ENCODE results near the gene PPP1R12C. TPM values are rescaled to one million over a fixed set of nuclear protein-coding genes. Genes with fewer than 3 reads are reported as not detected.

PPP1R12C gene
- total RNA-seq, 1 experiment from 2014 or later, result 158 TPM

- H3K4me3 ChIP-seq (ENCODE audit: low read depth in 2 of 2, low read length in 2 of 2), result no peak overlapping the region
These were observed 28.0 kb downstream of the PPP1R12C start for GRCh38 chr19:55089342-55089944.

More at GRCh38 chr19:55089342-55089944, 28.0 kb downstream of the PPP1R12C start:
- Histone ChIP-seq H3K36me3 (ENCODE audit: control insufficient read depth, insufficient read depth, low read length) (peaks cover 2% of the 10 kb centered on the region; the same call in 1 of the 2 replicates), H3K9me3 (ENCODE audit: control insufficient read depth, insufficient read depth, low read depth, low read length) (no peaks in the 10 kb centered on the region), H3K27ac (ENCODE audit: low read length) (no peak overlapping the region), H3K27me3 (ENCODE audit: control insufficient read depth, insufficient read depth, low read length) (no peaks in the 10 kb centered on the region), H3K4me1 (ENCODE audit: control insufficient read depth, insufficient read depth, low read length) (peaks cover 17% of the 10 kb centered on the region)
- ChIA-PET CTCF (interaction anchor here (0.5 kb wide), 2 partner anchors 45 to 72 kb away, joined by 3 to 4 read pairs; no protein-coding TSS in a partner anchor), POLR2A (no interaction called here)
- no peak for TF ChIP-seq CTCF (IDR thresholded peaks at IDR 0.05)
- TF ChIP-seq TCF7L2 (IDR thresholded peaks at IDR 0.05; ENCODE audit: low read depth, low read length), result no peak
- no peak for TF ChIP-seq SIN3A (IDR thresholded peaks at IDR 0.05; ENCODE audit: borderline replicate concordance, insufficient read depth, low read depth, low read length)
- TF ChIP-seq REST (IDR thresholded peaks at IDR 0.05; ENCODE audit: insufficient read depth in 1 of 2, low read depth in 2 of 2, low read length in 1 of 2), result no peak
- TF ChIP-seq POLR2AphosphoS5 (IDR thresholded peaks at IDR 0.05; ENCODE audit: low read depth, low read length), result no peak
- BruUV-seq (replicated peaks), result no TSS peak
- in situ Hi-C loops (cut with HindIII; ENCODE audit: low pct_unique_long_range_greater_than_20kb, low sequenced_read_pairs), result no loop called here
- DNase-seq (ENCODE audit: low read depth, low spot score) (no peak), ATAC-seq (no peak; the same call in 1 of the 2 replicates)
- intact Hi-C loops (cut with micrococcal nuclease; ENCODE audit: unreplicated experiment), result no loop called here
